Thoracic aorta (tissue), 2 donors: ENCODE results near the gene TRIO. TPM values are rescaled to one million over a fixed set of nuclear protein-coding genes. Genes with fewer than 3 reads are reported as not detected.

ENCODE experiments used
- ATAC-seq: fragments of 150-250 bp; one replicate; pipeline ENCODE4 v1.8.0; 2017; ENCODE audit warnings: low read depth; ENCODE audit not compliant: insufficient number of reproducible peaks, low FRiP score
- DNase-seq: peaks from one replicate; pipeline ENCODE4 v3.0.0-alpha.2; 2020; ENCODE audit warnings: low spot score
- H3K27ac ChIP-seq, 2 donors: fragments of 200-600 bp; sonication (generic); 1 replicate in 1 of 2; 2 replicates in 1 of 2; pipeline ENCODE4 v1.5.1; 2016; ENCODE audit warnings: mild to moderate bottlenecking in 2 of 2, moderate library complexity in 2 of 2
- H3K27me3 ChIP-seq: fragments of 200-600 bp; sonication (generic); replicated peaks from 2 replicates; pipeline ENCODE4 v1.6.0; 2016; ENCODE audit warnings: mild to moderate bottlenecking; ENCODE audit not compliant: insufficient read depth
- H3K36me3 ChIP-seq: fragments of 200-600 bp; sonication (generic); one replicate; pipeline ENCODE4 v1.5.1; 2016
- H3K4me1 ChIP-seq, 2 donors: fragments of 200-600 bp; sonication (generic); 1 replicate in 1 of 2; 2 replicates in 1 of 2; pipeline versions ENCODE4 v1.5.1 to v1.6.0; 2016; ENCODE audit warnings: low read depth in 2 of 2, mild to moderate bottlenecking in 1 of 2; ENCODE audit not compliant: control insufficient read depth in 1 of 2
- H3K4me3 ChIP-seq: fragments of 200-600 bp; sonication (generic); 2 replicates; pipeline ENCODE4 v1.5.1; 2016; ENCODE audit warnings: mild to moderate bottlenecking
- H3K9me3 ChIP-seq: fragments of 200-600 bp; sonication (generic); 2 replicates; pipeline ENCODE4 v1.5.1; 2016
- CTCF ChIP-seq: fragments of 200-600 bp; sonication (generic); IDR thresholded peaks from one replicate; pipeline ENCODE4 v1.5.1; 2019; ENCODE audit warnings: antibody characterized with exemption
- total RNA-seq, 2 donors: library from RNA; depleted of rRNA; stranded (reverse); fragments of >200 nt; gene quantifications; one replicate each; pipeline versions ENCODE4 v1.1.0 to v1.2.3, GENCODE V29; 2016

The TRIO gene
- total RNA-seq, 2 donors from 2014 or later: 219 to 300 TPM

DNA sequence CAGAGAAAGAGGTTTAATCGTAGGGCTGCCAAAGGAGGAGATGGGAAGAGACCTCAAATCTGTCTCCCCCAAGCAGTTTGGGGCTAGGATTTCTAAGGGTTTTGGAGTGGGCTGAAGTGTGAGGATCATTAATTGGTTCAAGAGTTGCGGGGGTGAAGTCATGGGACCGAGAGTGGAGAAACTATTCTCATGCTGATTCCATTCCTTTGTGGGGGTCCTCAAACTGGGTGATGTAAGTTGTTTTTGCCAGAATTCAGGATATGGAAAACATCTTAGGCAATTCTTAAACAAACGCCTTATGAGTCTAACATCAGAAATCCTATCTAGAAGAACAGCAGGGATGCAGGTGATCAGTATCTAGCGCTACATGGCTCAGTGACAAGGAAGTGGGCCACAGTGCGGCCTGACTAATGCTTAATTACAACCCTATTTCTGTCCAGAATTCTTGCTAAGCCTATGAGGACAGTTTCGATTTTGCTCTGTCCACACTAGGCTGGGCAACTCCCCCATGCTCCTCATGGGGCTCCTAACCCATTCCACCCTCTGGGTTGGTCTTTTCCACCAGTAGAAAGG lies 27.7 kb upstream of the TRIO start:
- no peaks in the 10 kb centered on the region for H3K36me3 ChIP-seq
- H3K4me3 ChIP-seq: no peak overlapping the region
- H3K9me3 ChIP-seq: no peaks in the 10 kb centered on the region
- DNase-seq (no peak), ATAC-seq (no peak)
- H3K27me3 ChIP-seq: no peaks in the 10 kb centered on the region
- H3K27ac ChIP-seq: no peak overlapping the region
- TF ChIP-seq CTCF: no peak
- H3K4me1 ChIP-seq: no peaks in the 10 kb centered on the region

- no peak for DNase-seq
- no peak overlapping the region for H3K27ac ChIP-seq
- no peaks in the 10 kb centered on the region for H3K9me3 ChIP-seq
- no peak overlapping the region for H3K4me3 ChIP-seq
- H3K36me3 ChIP-seq: no peaks in the 10 kb centered on the region
- no peak for ATAC-seq
- no peak for TF ChIP-seq CTCF
- H3K27me3 ChIP-seq: no peaks in the 10 kb centered on the region
- H3K4me1 ChIP-seq: no peaks in the 10 kb centered on the region
Measured at GRCh38 chr5:14118551-14119320, 24.4 kb upstream of the TRIO start.

- H3K27me3 ChIP-seq: no peaks in the 10 kb centered on the region
- H3K4me1 ChIP-seq: no peaks in the 10 kb centered on the region
- no peak overlapping the region for H3K27ac ChIP-seq
- DNase-seq (no peak), ATAC-seq (no peak)
- no peak overlapping the region for H3K4me3 ChIP-seq
- TF ChIP-seq CTCF: no peak
- H3K9me3 ChIP-seq: no peaks in the 10 kb centered on the region
- H3K36me3 ChIP-seq: no peaks in the 10 kb centered on the region
Measured at GRCh38 chr5:14120176-14120575, 23.0 kb upstream of the TRIO start.

- H3K27ac ChIP-seq: no peak overlapping the region
- DNase-seq: no peak
- no peak for ATAC-seq
- H3K36me3 ChIP-seq: no peaks in the 10 kb centered on the region
- no peaks in the 10 kb centered on the region for H3K27me3 ChIP-seq
- H3K9me3 ChIP-seq: no peaks in the 10 kb centered on the region
- no peak for TF ChIP-seq CTCF
- H3K4me3 ChIP-seq: no peak overlapping the region
- no peaks in the 10 kb centered on the region for H3K4me1 ChIP-seq
Measured at GRCh38 chr5:14121552-14121951, 21.6 kb upstream of the TRIO start.

DNA sequence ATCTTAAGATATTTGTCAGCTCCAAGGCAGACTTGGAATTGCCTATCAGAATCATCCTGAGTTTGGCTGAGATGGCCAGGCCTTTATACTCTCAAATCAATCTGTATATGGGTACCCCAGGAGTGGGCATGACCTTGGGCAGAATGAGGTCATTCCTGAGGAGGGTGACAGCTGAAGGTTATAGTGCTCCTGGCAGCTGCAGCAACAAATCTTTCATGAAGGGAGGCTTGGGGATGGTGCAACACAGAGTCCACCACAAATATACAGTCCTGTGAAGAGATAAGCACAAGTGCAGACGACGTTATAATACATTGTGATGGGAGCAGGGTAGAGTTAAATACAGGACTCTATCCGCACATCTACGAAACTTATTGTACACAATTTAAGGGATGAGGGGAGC lies 21.1 kb upstream of the TRIO start:
- no peaks in the 10 kb centered on the region for H3K9me3 ChIP-seq
- ATAC-seq (no peak), DNase-seq (no peak)
- TF ChIP-seq CTCF: no peak
- H3K27ac ChIP-seq: no peak overlapping the region
- H3K27me3 ChIP-seq: no peaks in the 10 kb centered on the region
- no peaks in the 10 kb centered on the region for H3K36me3 ChIP-seq
- no peak overlapping the region for H3K4me3 ChIP-seq
- H3K4me1 ChIP-seq: no peaks in the 10 kb centered on the region
